Kidney epithelial cell (primary cell): ENCODE data around the gene SPTBN1. TPM values are rescaled to one million over a fixed set of nuclear protein-coding genes. Genes with fewer than 3 reads are reported as not detected.
"Not testable (repeated sequence)": the region's sequence is repeated elsewhere in the genome, so short reads cannot be mapped to it uniquely, and the experiment has no call there.

ENCODE experiments used
- DNase-seq: peaks from one replicate; pipeline ENCODE4 v3.0.0-alpha.2; 2010; ENCODE audit warnings: low read depth
- H3K27me3 ChIP-seq: 2 replicates; pipeline ENCODE4 v1.6.0; 2011; ENCODE audit warnings: low read length; ENCODE audit not compliant: control insufficient read depth, insufficient read depth
- H3K36me3 ChIP-seq: 2 replicates; pipeline ENCODE4 v1.5.1; 2011; ENCODE audit warnings: low read length; ENCODE audit not compliant: control insufficient read depth, insufficient read depth
- H3K4me3 ChIP-seq: 2 replicates; pipeline ENCODE4 v1.5.1; 2011; ENCODE audit warnings: low read depth, mild to moderate bottlenecking, control low read depth, low read length
- CTCF ChIP-seq: IDR thresholded peaks from 2 replicates; pipeline ENCODE4 v1.5.1; 2011; ENCODE audit warnings: mild to moderate bottlenecking, moderate library complexity, low read length, control low read depth, inconsistent platforms; ENCODE audit not compliant: insufficient read depth, poor library complexity, severe bottlenecking
- total RNA-seq: library from RNA; depleted of rRNA; stranded (reverse); fragments of >200 nt; gene quantifications from 2 replicates; pipeline ENCODE4 v1.2.3, GENCODE V29; 2015

Gene SPTBN1
- total RNA-seq, 1 donor from 2014 or later = 492 TPM

- no peak for DNase-seq
- no peak for TF ChIP-seq CTCF
- H3K4me3 ChIP-seq = no peak overlapping the region
- H3K36me3 ChIP-seq = peaks cover 1% of the 10 kb centered on the region
- H3K27me3 ChIP-seq = no peaks in the 10 kb centered on the region
Observed at GRCh38 chr2:54479424-54479823, 23.3 kb downstream of the SPTBN1 start.

- Histone ChIP-seq H3K27me3 (no peaks in the 10 kb centered on the region), H3K36me3 (peaks cover 1% of the 10 kb centered on the region), H3K4me3 (no peak overlapping the region)
- no peak for TF ChIP-seq CTCF
- DNase-seq = no peak
Observed at GRCh38 chr2:54480025-54480424, 23.9 kb downstream of the SPTBN1 start.

DNA sequence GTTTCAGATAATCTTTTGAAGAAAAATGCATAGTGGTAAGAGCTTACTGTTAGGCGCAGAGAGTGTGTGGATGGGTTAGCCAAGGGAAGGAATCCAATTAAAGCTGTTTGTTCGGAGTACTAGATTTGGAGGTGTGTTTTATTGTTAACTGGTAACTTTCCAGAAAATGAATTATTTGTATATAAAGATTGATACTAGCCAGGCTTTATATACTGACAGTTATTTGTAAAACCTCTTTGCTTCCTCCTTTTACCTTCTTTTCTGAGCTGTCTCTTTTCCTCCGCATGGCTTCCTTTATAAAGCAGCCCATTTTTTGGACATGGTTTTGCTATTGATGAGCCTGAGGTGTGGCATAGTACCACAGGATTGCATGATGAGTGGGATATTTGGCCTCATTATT lies 25.6 kb downstream of the SPTBN1 start:
- Histone ChIP-seq H3K27me3 (no peaks in the 10 kb centered on the region), H3K4me3 (no peak overlapping the region), H3K36me3 (no peaks in the 10 kb centered on the region)
- DNase-seq = no peak
- TF ChIP-seq CTCF = no peak

GRCh38 chr2:54482715-54483114 lies 26.6 kb downstream of the SPTBN1 start:
- Histone ChIP-seq H3K36me3 (no peaks in the 10 kb centered on the region), H3K27me3 (no peaks in the 10 kb centered on the region), H3K4me3 (no peak overlapping the region)
- TF ChIP-seq CTCF = no peak
- no peak for DNase-seq

DNA sequence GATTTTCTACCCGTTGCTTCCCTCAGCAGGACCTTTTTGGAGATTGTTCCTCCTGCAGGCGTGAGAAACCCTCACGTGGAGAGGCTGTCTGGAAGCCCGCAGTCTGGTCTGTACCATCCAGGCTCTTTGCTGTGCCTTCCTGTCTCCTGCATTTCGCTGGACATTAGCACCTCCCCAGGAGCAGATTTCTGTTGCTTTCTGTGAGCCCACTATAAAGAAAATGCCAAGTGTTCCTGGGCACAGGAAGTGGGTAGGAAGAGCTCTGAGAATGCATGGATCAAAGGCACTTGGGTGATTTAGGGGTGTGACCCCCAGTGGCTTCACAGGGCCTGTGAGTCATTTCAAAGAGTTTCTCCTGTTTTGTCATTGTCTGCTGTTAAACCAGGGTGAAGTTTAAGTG lies 27.3 kb downstream of the SPTBN1 start:
- Histone ChIP-seq H3K36me3 (no peaks in the 10 kb centered on the region), H3K27me3 (no peaks in the 10 kb centered on the region), H3K4me3 (no peak overlapping the region)
- no peak for TF ChIP-seq CTCF
- peak; percentile 56 for DNase-seq

DNA sequence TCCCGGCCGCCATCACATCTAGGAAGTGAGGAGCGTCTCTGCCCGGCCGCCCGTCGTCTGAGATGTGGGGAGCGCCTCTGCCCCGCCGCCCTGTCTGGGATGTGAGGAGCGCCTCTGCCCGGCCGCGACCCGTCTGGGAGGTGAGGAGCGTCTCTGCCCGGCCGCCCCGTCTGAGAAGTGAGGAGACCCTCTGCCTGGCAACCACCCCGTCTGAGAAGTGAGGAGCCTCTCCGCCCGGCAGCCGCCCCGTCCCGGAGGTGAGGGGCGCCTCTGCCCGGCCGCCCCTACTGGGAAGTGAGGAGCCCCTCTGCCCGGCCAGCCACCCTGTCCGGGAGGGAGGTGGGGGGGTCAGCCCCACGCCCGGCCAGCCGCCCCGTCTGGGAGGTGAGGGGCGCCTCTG lies 29.6 kb downstream of the SPTBN1 start:
- not testable (repeated sequence) for H3K27me3 ChIP-seq, H3K36me3 ChIP-seq, DNase-seq, H3K4me3 ChIP-seq

DNA sequence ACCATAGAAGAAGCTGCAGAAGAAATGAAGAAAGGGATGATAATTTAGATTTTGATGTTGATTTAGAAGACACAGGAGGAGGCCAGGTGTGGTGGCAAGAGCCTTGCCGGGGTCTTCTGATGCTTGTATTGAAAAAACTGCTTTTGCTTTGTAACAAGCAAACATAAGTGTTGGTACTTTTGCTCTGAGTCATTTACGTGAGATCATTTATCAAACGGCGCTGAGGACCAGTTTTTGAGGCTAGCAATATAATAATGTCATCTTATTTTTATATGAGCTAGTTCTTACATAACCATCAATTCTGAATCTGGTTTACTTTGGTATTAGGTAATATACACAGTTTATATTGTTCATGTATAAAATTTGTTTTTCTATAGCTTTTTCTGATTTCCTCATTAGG lies 30.6 kb downstream of the SPTBN1 start:
- Histone ChIP-seq H3K4me3 (no peak overlapping the region), H3K36me3 (no peaks in the 10 kb centered on the region), H3K27me3 (no peaks in the 10 kb centered on the region)
- no peak for DNase-seq
- no peak for TF ChIP-seq CTCF
